HEK293 (cell line): Measurements from ENCODE around the gene SLC22A31.
A peak's percentile ranks its signal among the peaks of the same experiment; 100 is the strongest.
"Not testable (repeated sequence)": the region's sequence is repeated elsewhere in the genome, so short reads cannot be mapped to it uniquely, and the experiment has no call there.

Experiments
- CTCF ChIA-PET: fragments of 350-600 bp; formaldehyde crosslinking; extraction: SDS; loops from one replicate; lab custom pipeline; 2021; ENCODE audit warnings: antibody characterized with exemption; lab: Yijun Ruan, JAX
- POLR2A ChIA-PET: fragments of 300-600 bp; formaldehyde crosslinking; extraction: SDS; loops from one replicate; lab custom pipeline; 2020; ENCODE audit warnings: antibody characterized with exemption, inconsistent platforms; lab: Yijun Ruan, JAX
- H3K27ac ChIP-seq: fragments of 200-500 bp; sonication (Bioruptor generic); 2 replicates; pipeline ENCODE4 v1.5.1; 2014; ENCODE audit warnings: low read depth, low read length, control low read depth, inconsistent platforms; ENCODE audit errors: extremely low read depth
- H3K36me3 ChIP-seq, 2 experiments: fragments of 200-500 bp in 1 of 2; sonication (Bioruptor generic) in 1 of 2; 1 replicate in 1 of 2; 2 replicates in 1 of 2; pipeline ENCODE4 v1.5.1; 2014 to 2017; ENCODE audit warnings: inconsistent platforms in 2 of 2, low read length in 2 of 2; ENCODE audit not compliant: control insufficient read depth in 2 of 2, insufficient read depth in 1 of 2
- H3K4me1 ChIP-seq: fragments of 200-500 bp; sonication (Bioruptor generic); 2 replicates; pipeline ENCODE4 v1.5.1; 2014; ENCODE audit warnings: mild to moderate bottlenecking, low read length, inconsistent platforms; ENCODE audit not compliant: control insufficient read depth, insufficient read depth
- H3K4me3 ChIP-seq: 2 replicates; pipeline ENCODE4 v1.5.1; 2011; ENCODE audit warnings: low read depth, mild to moderate bottlenecking, control low read depth, low read length, moderate library complexity
- H3K9me3 ChIP-seq: fragments of 200-500 bp; sonication (Bioruptor generic); 2 replicates; pipeline ENCODE4 v1.5.1; 2014; ENCODE audit warnings: low read depth, low read length, inconsistent platforms; ENCODE audit not compliant: control insufficient read depth, insufficient read depth
- EGR2 ChIP-seq: fragments of 450-650 bp; formaldehyde crosslinking; IDR thresholded peaks from 2 replicates; pipeline ENCODE4 v1.5.1; 2016; ENCODE audit warnings: low read depth, missing biosample characterization, missing genetic modification characterization
- GLI4 ChIP-seq: fragments of 450-650 bp; formaldehyde crosslinking; IDR thresholded peaks from 2 replicates; pipeline ENCODE4 v1.5.1; 2016; ENCODE audit warnings: missing biosample characterization, missing genetic modification characterization
- ZBTB20 ChIP-seq: fragments of 450-650 bp; formaldehyde crosslinking; IDR thresholded peaks from 2 replicates; pipeline ENCODE4 v1.5.1; 2016; ENCODE audit warnings: missing biosample characterization, missing genetic modification characterization
- ZBTB6 ChIP-seq: fragments of 450-650 bp; formaldehyde crosslinking; IDR thresholded peaks from 2 replicates; pipeline ENCODE4 v1.5.1; 2017; ENCODE audit warnings: missing biosample characterization, missing genetic modification characterization
- ZFHX2 ChIP-seq: fragments of 450-650 bp; formaldehyde crosslinking; conservative IDR thresholded peaks from 2 replicates; pipeline ENCODE4 v1.5.1; 2016; ENCODE audit warnings: missing biosample characterization, missing genetic modification characterization
- ZNF416 ChIP-seq: fragments of 450-650 bp; formaldehyde crosslinking; IDR thresholded peaks from 2 replicates; pipeline ENCODE4 v1.5.1; 2016; ENCODE audit warnings: missing biosample characterization, missing genetic modification characterization
- ZNF473 ChIP-seq: fragments of 450-650 bp; formaldehyde crosslinking; IDR thresholded peaks from 2 replicates; pipeline ENCODE4 v1.5.1; 2017; ENCODE audit warnings: missing biosample characterization, missing genetic modification characterization
- ZNF600 ChIP-seq: fragments of 450-650 bp; formaldehyde crosslinking; IDR thresholded peaks from 2 replicates; pipeline ENCODE4 v1.5.1; 2016; ENCODE audit warnings: missing biosample characterization, missing genetic modification characterization
- ZNF621 ChIP-seq: fragments of 450-650 bp; formaldehyde crosslinking; IDR thresholded peaks from 2 replicates; pipeline ENCODE4 v1.5.1; 2017; ENCODE audit warnings: missing biosample characterization, missing genetic modification characterization
- ZNF629 ChIP-seq: fragments of 450-650 bp; formaldehyde crosslinking; IDR thresholded peaks from 2 replicates; pipeline ENCODE4 v1.5.1; 2017; ENCODE audit warnings: missing biosample characterization, missing genetic modification characterization
- ZSCAN4 ChIP-seq: fragments of 450-650 bp; formaldehyde crosslinking; IDR thresholded peaks from 2 replicates; pipeline ENCODE4 v1.5.1; 2017; ENCODE audit warnings: missing biosample characterization, missing genetic modification characterization
- TF ChIP-seq, protein P1 (sequence below): fragments of 450-650 bp; formaldehyde crosslinking; IDR thresholded peaks from 2 replicates; pipeline ENCODE4 v1.5.1; 2016; ENCODE audit warnings: missing biosample characterization, missing genetic modification characterization

SLC22A31 gene

DNA sequence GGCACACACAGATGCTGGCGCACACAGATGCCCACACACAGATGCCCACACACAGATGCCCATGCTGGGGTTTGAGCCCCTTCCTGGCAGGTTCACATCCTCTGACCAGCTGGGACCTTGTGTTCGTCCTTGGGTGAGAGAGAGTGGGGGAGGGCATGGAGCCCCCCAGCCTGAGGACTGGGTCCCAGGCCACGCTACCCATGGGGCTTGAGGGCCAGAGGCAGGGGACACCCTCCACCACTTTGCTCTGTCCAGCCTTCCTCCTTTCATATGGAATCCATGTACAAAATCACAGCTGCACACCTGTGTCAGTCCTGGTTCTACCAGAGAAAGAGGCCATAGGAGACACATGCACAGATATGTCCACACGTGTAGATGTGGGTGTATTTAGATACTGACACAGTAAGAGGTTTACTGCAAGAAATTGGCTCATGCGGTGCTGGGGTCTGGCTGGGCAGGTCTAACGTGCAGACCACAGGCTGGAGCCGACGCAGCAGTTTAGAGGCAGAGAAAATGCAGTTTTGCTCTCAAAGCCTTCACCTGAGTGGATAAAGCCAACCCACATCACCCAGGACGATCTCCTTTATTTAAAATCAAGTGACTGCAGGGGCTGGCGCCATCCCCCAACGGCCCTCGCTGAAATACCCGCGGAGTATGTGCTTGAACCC lies 10.8 kb downstream of the SLC22A31 start:
- H3K36me3 ChIP-seq: no peaks in the 10 kb centered on the region

GRCh38 chr16:89188471-89189357 lies 11.6 kb downstream of the SLC22A31 start:
- H3K27ac ChIP-seq, H3K4me3 ChIP-seq, CTCF ChIA-PET, POLR2A ChIA-PET, H3K9me3 ChIP-seq, H3K4me1 ChIP-seq, H3K36me3 ChIP-seq: not testable (repeated sequence)
- TF ChIP-seq, protein P1, sequence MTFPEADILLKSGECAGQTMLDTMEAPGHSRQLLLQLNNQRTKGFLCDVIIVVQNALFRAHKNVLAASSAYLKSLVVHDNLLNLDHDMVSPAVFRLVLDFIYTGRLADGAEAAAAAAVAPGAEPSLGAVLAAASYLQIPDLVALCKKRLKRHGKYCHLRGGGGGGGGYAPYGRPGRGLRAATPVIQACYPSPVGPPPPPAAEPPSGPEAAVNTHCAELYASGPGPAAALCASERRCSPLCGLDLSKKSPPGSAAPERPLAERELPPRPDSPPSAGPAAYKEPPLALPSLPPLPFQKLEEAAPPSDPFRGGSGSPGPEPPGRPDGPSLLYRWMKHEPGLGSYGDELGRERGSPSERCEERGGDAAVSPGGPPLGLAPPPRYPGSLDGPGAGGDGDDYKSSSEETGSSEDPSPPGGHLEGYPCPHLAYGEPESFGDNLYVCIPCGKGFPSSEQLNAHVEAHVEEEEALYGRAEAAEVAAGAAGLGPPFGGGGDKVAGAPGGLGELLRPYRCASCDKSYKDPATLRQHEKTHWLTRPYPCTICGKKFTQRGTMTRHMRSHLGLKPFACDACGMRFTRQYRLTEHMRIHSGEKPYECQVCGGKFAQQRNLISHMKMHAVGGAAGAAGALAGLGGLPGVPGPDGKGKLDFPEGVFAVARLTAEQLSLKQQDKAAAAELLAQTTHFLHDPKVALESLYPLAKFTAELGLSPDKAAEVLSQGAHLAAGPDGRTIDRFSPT: peak; percentile 57
- TF ChIP-seq EGR2 (tag by site-specific recombination) (peak; percentile 85), ZFHX2 (tag by site-specific recombination) (peak; percentile 87)

More for the DNA sequence above, 10.8 kb downstream of the SLC22A31 start:
- TF ChIP-seq ZBTB20 (tag by site-specific recombination) (no peak), ZNF600 (peak; percentile 56; the same call in 1 of the 2 replicates), ZNF629 (no peak), ZNF621 (no peak), ZNF473 (tag by site-specific recombination) (no peak), ZSCAN4 (tag by site-specific recombination) (no peak), ZBTB6 (tag by site-specific recombination) (no peak), GLI4 (tag by site-specific recombination) (no peak), ZNF416 (tag by site-specific recombination) (no peak)
- TF ChIP-seq, protein P1: peak; percentile 14; the same call in 1 of the 2 replicates
- TF ChIP-seq, all 188 proteins: peak for 2
- CTCF ChIA-PET: no interaction called here
- POLR2A ChIA-PET: no interaction called here
- no peaks in the 10 kb centered on the region for H3K4me1 ChIP-seq
- no peak overlapping the region for H3K27ac ChIP-seq
- no peak overlapping the region for H3K4me3 ChIP-seq
- no peaks in the 10 kb centered on the region for H3K9me3 ChIP-seq
